ENCODE results near the gene SLC25A25.

- TF ChIP-seq, protein P1, sequence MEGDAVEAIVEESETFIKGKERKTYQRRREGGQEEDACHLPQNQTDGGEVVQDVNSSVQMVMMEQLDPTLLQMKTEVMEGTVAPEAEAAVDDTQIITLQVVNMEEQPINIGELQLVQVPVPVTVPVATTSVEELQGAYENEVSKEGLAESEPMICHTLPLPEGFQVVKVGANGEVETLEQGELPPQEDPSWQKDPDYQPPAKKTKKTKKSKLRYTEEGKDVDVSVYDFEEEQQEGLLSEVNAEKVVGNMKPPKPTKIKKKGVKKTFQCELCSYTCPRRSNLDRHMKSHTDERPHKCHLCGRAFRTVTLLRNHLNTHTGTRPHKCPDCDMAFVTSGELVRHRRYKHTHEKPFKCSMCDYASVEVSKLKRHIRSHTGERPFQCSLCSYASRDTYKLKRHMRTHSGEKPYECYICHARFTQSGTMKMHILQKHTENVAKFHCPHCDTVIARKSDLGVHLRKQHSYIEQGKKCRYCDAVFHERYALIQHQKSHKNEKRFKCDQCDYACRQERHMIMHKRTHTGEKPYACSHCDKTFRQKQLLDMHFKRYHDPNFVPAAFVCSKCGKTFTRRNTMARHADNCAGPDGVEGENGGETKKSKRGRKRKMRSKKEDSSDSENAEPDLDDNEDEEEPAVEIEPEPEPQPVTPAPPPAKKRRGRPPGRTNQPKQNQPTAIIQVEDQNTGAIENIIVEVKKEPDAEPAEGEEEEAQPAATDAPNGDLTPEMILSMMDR (IDR thresholded peaks at IDR 0.05) = no peak
- no peak for TF ChIP-seq POLR2A (IDR thresholded peaks at IDR 0.05)
- TF ChIP-seq POLR2AphosphoS5 (IDR thresholded peaks at IDR 0.05) = no peak
Observed at GRCh38 chr9:128118472-128118857, 50.4 kb downstream of the SLC25A25 start.
